ENCODE results near the gene HRK.

The HRK gene

GRCh38 chr12:116898669-116899068 lies 17.4 kb upstream of the HRK start:
- DNase-seq (ENCODE audit: low read depth in 2 of 2): no peak

DNA sequence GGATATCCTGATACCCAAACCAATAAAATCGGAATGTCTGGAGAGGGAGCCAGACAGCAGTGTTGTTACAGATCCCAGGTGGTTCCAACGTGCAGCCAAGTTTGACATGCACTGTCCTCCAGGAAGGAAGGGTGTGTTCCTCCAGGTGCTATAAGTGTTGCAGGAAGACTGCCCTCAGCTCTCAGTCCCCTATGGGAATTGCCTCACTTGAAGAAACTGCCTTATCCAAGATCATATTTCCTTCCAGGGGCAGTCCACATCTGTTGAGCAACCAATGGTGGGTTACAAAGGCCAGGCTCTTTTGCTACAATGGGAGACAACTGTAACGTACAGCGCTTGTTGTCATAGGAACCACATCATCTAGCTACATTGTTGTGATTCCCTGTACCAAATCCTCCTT lies 16.2 kb upstream of the HRK start:
- DNase-seq (ENCODE audit: low read depth in 2 of 2): no peak

GRCh38 chr12:116896411-116896924 lies 15.2 kb upstream of the HRK start:
- DNase-seq (ENCODE audit: low read depth in 2 of 2): no peak

DNA sequence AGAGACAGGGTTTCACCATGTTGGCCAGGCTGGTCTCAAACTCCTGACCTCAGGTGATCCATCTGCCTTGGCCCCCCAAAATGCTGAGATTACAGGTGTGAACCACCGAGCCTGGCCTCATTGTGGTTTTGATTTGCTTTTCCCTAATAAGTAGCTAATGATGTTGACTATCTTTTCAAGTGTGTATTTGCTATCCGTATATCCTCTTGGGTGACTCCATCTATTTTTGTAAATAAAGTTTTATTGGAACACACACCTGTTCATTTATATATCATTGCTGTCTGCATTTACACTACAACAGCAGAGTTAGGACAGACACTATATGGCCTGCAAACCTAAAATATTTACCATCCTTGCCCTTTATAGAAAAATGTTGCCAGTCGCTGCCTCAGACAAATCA lies 13.7 kb upstream of the HRK start:
- no peak for DNase-seq (ENCODE audit: low read depth in 2 of 2)

DNA sequence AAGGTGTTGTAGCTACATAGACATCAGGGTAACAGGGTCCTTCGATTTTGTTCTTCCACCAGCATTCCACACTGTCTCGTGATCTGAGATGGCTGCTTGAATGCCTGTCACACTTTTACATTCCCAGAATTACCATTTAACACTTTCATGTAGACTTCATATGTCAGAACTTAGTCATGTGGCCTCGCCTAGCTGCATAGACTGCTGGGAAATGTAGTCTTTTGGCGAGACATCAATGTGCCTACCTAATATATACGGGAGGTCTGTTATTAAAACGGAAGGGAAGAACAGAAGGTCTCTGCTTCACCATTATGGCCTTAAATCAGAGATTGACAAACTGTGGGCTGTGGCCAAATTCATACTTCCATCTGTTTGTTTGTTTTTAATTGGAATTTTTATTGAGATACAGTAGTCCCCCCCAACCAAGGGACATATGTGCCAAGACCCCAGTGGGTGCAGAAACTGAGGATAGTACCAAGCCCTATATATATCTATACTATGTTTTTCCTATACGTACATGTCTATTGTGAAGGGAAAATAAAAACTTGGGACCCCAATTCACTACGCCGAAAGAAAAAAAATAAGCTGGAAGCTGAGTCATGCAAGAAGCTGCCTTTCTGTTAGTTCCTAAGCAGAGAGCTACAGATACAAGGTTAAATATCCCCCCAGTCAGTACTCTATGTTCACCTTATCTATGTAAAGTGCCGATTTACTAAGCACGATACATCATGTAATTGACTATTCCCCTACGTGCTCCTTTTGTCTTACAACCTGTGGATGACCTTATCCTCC lies 11.3 kb upstream of the HRK start:
- DNase-seq (ENCODE audit: low read depth in 2 of 2): no peak

- no peak for DNase-seq (ENCODE audit: low read depth in 2 of 2)
These were observed 9.8 kb upstream of the HRK start for GRCh38 chr12:116891019-116891418.

- DNase-seq (ENCODE audit: low read depth in 2 of 2): no peak
These were observed 9.1 kb upstream of the HRK start for GRCh38 chr12:116890330-116890729.

DNA sequence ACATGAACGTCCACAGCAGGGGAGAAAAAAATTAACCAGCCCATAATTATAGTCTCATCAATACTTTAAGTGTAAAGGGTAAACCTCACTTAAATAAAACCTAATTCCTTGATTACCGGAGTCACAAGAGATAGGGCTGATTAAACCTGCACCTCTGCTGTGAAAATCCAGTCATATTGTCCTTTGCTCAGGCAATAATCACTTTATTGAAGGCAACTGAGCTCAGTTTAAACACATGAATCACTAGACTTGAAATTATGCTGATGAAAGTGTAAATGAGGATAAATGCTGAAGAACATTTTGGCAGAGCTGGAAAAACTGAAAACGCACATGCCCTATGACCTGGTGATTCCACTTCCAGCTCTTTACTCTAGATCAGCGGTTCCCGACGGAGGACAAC lies 6.7 kb upstream of the HRK start:
- DNase-seq (ENCODE audit: low read depth in 2 of 2): no peak

GRCh38 chr12:116887244-116887643 lies 6.0 kb upstream of the HRK start:
- no peak for DNase-seq (ENCODE audit: low read depth in 2 of 2)

GRCh38 chr12:116885491-116885890 lies 4.2 kb upstream of the HRK start:
- DNase-seq (ENCODE audit: low read depth in 2 of 2): no peak

DNA sequence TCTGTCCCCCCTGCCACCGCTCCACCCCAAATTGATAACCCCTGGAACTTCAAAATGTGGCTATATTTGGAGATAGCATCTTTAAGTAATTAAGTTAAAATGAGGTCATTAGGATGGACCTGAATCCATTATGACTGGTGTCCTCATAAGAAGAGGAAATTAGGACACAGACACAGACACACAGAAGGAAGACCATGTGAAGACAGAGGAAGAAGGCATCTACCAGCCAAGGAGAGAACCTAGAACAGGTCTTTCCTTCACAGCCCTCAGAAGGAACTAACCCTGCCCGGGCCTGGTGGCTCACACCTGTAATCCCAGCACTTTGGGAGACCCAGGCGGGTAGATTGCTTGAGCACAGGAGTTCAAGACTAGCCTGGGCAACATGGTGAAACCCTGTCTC lies 3.6 kb upstream of the HRK start:
- no peak for DNase-seq (ENCODE audit: low read depth in 2 of 2)

- no peak for DNase-seq (ENCODE audit: low read depth in 2 of 2)
These were observed 1.5 kb upstream of the HRK start for GRCh38 chr12:116882742-116883141.

GRCh38 chr12:116881877-116882507 lies 751 bp upstream of the HRK start:
- DNase-seq (ENCODE audit: low read depth in 2 of 2): no peak

DNA sequence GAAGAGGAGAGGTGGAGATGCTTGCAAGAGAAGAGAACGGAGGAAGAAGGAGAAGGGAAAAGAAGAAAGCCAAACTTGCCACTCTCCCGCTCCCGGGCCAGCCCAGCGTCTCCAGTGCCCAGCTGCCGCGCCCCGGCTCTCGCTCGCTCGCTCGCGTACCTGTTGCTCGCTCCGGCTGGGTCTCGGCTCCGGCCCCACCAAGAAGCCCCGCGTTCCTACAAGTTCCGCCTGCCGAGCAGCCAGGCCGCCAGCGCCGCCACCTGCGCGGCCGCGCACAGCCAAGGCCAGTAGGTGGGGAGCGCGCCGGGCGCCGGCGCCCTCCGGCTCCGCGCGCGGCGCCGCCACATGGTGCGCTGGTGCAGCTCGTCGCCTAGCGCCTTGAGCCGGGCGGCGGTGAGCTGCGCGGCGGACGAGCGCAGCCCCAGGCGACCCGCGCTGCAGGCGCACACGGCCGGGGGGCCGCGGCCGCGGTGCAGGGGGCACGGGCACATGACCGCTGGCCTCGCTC lies 370 bp downstream of the HRK start:
- peak in 1 of 2 donors; percentile 9 for DNase-seq (ENCODE audit: low read depth in 2 of 2)

DNA sequence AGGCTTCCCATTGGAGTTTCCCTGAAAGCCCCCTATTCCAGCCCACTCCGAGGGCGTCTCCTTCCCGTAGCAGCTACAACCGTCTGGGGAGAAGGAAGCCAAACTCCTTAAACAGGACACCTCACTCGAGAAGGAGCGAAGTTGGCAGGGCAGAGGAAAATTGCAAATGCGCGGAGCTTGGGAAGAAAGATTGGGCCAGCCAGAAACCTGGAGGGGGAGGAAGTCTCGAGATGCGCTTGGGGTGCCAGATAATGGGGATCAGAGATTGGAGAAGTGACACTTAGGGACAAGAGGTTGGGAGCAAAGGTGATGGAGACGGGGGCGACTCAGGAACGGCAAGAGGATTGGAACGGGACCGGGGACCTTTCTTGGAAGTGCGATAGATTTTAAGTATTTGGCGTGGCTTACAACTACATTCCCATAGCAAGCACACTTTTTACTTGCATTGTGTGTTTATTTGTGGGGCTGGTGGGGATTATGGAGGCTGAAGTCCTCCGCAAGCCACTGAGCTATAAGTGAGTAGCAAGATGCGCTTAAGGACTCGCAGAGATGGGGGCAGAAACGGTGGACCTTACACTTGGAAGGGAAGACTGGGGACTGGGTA lies 926 bp downstream of the HRK start:
- DNase-seq (ENCODE audit: low read depth in 2 of 2): no peak

GRCh38 chr12:116879509-116880212 lies 1.6 kb downstream of the HRK start:
- DNase-seq (ENCODE audit: low read depth in 2 of 2): no peak

GRCh38 chr12:116878567-116879508 lies 2.4 kb downstream of the HRK start:
- no peak for DNase-seq (ENCODE audit: low read depth in 2 of 2)

- DNase-seq (ENCODE audit: low read depth in 2 of 2): no peak
These were observed 4.9 kb downstream of the HRK start for GRCh38 chr12:116876151-116876869.

- no peak for DNase-seq (ENCODE audit: low read depth in 2 of 2)
These were observed 6.8 kb downstream of the HRK start for GRCh38 chr12:116874324-116874995.

DNA sequence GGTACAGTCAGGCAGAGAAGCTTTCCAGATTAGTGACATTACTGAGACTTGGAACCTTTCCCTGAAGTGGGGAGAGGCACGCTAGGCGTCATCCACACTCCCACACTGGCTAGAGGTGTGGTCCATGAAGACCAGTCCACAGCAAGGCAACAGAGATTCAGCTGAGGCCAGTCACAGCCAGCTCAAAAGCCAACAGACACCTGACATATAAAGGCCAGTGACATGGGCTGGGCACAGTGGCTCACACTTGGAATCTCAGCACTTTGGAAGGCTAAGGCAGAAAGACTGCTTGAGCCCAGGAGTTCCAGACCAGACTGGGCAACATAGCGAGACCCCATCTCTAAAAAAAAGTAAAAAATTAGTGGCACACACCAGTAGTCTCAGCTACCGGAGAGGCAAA lies 10.9 kb downstream of the HRK start:
- no peak for DNase-seq (ENCODE audit: low read depth in 2 of 2)

Data from stimulated activated CD4-positive, alpha-beta T cell treated with anti-CD3 and anti-CD28 coated beads, Interleukin-15, amount 100 ng/mL, for 48 hours (primary cell).